Panc1 (cell line): ENCODE results near the gene DCC. TPM values are rescaled to one million over a fixed set of nuclear protein-coding genes. Genes with fewer than 3 reads are reported as not detected.

ENCODE experiments used
- ATAC-seq: fragments of 200-7000 bp; cut with Tn5 transposase; 2 replicates; pipeline ENCODE4 v1.9.1; 2020; ENCODE audit warnings: mild to moderate bottlenecking, moderate library complexity
- BruUV-seq: library from RNA; stranded (reverse); fragments of 400-500 nt; replicated peaks from 2 replicates; lab custom pipeline; 2021; lab: Mats Ljungman, UMichigan
- CTCF ChIA-PET: fragments of 300-600 bp; sonication (Branson Sonifier 250); formaldehyde crosslinking; loops from one replicate; lab custom pipeline; 2022; ENCODE audit warnings: antibody characterized with exemption; lab: Charles Lee
- POLR2A ChIA-PET: fragments of 300-600 bp; sonication (Branson Sonifier 250); formaldehyde crosslinking; loops from one replicate; lab custom pipeline; 2022; ENCODE audit warnings: antibody characterized with exemption; lab: Charles Lee
- DNase-seq: peaks from one replicate; pipeline ENCODE4 v3.0.0-alpha.2; 2010; ENCODE audit warnings: low read depth, low spot score
- H3K27ac ChIP-seq: 2 replicates; pipeline ENCODE4 v1.5.1; 2011; ENCODE audit warnings: mild to moderate bottlenecking, low read length, inconsistent platforms
- H3K27me3 ChIP-seq: fragments of 200-500 bp; sonication (Bioruptor generic); 2 replicates; pipeline ENCODE4 v1.6.0; 2014; ENCODE audit warnings: low read length, inconsistent platforms; ENCODE audit not compliant: control insufficient read depth, insufficient read depth
- H3K36me3 ChIP-seq: fragments of 200-500 bp; sonication (Bioruptor generic); 2 replicates; pipeline ENCODE4 v1.5.1; 2014; ENCODE audit warnings: inconsistent platforms, mild to moderate bottlenecking, low read length, moderate library complexity; ENCODE audit not compliant: control insufficient read depth, insufficient read depth
- H3K4me1 ChIP-seq: 2 replicates; pipeline ENCODE4 v1.5.1; 2011; ENCODE audit warnings: inconsistent platforms, mild to moderate bottlenecking, low read length, moderate library complexity; ENCODE audit not compliant: control insufficient read depth, insufficient read depth
- H3K4me3 ChIP-seq, 2 experiments: 2 replicates each; pipeline ENCODE4 v1.5.1; 2011 to 2012; ENCODE audit warnings: low read depth in 2 of 2, low read length in 2 of 2, mild to moderate bottlenecking in 2 of 2, inconsistent platforms in 1 of 2, moderate library complexity in 1 of 2
- H3K9me3 ChIP-seq: fragments of 200-500 bp; sonication (Bioruptor generic); 2 replicates; pipeline ENCODE4 v1.5.1; 2014; ENCODE audit warnings: low read depth, mild to moderate bottlenecking, inconsistent platforms, low read length, moderate library complexity; ENCODE audit not compliant: control insufficient read depth, insufficient read depth
- POLR2AphosphoS5 ChIP-seq: IDR thresholded peaks from 2 replicates; pipeline ENCODE4 v1.6.1; 2012; ENCODE audit warnings: mild to moderate bottlenecking, low read depth, low read length, moderate library complexity
- SIN3A ChIP-seq: IDR thresholded peaks from 2 replicates; pipeline ENCODE4 v1.6.1; 2012; ENCODE audit warnings: low read depth, mild to moderate bottlenecking, low read length, moderate library complexity, borderline replicate concordance; ENCODE audit not compliant: insufficient read depth
- TCF7L2 ChIP-seq: IDR thresholded peaks from 2 replicates; pipeline ENCODE4 v1.6.1; 2011; ENCODE audit warnings: mild to moderate bottlenecking, low read depth, low read length, inconsistent platforms
- in situ Hi-C: cut with HindIII; loops from 2 replicates; pipeline ENCODE4 v1.10.0; 2016; ENCODE audit warnings: low sequenced_read_pairs, low pct_unique_long_range_greater_than_20kb
- intact Hi-C: fragments of 100-400 bp; cut with micrococcal nuclease; formaldehyde crosslinking; loops from one replicate; pipeline ENCODE4 v1.10.0; 2022; ENCODE audit not compliant: unreplicated experiment
- total RNA-seq: library from RNA; stranded (reverse); gene quantifications from one replicate; pipeline ENCODE4 v1.2.1, GENCODE V29; 2021; ENCODE audit not compliant: unreplicated experiment
- TF ChIP-seq, protein P1 (sequence below), 2 experiments: IDR thresholded peaks; 2 replicates each; pipeline ENCODE4 v1.6.1; 2011 to 2012; ENCODE audit warnings: low read depth in 2 of 2, control low read depth in 1 of 2, low read length in 1 of 2, mild to moderate bottlenecking in 1 of 2, moderate library complexity in 1 of 2; ENCODE audit not compliant: insufficient read depth in 1 of 2
- TF ChIP-seq, protein P2 (sequence below): fragments of 450-650 bp; IDR thresholded peaks from 2 replicates; pipeline ENCODE4 v1.5.1; 2017; ENCODE audit warnings: mild to moderate bottlenecking

Gene DCC
- total RNA-seq, 1 experiment from 2014 or later = not detected

GRCh38 chr18:52582061-52582460, 242.1 kb downstream of the DCC start:
- intact Hi-C loops (no loop called here), in situ Hi-C loops (no loop called here)
- Histone ChIP-seq H3K36me3 (no peaks in the 10 kb centered on the region), H3K4me1 (no peaks in the 10 kb centered on the region), H3K9me3 (no peaks in the 10 kb centered on the region), H3K4me3 (no peak overlapping the region), H3K27ac (no peak overlapping the region), H3K27me3 (no peaks in the 10 kb centered on the region)
- ChIA-PET POLR2A (no interaction called here), CTCF (no interaction called here)
- BruUV-seq = no TSS peak
- no peak for TF ChIP-seq TCF7L2
- TF ChIP-seq, protein P1, sequence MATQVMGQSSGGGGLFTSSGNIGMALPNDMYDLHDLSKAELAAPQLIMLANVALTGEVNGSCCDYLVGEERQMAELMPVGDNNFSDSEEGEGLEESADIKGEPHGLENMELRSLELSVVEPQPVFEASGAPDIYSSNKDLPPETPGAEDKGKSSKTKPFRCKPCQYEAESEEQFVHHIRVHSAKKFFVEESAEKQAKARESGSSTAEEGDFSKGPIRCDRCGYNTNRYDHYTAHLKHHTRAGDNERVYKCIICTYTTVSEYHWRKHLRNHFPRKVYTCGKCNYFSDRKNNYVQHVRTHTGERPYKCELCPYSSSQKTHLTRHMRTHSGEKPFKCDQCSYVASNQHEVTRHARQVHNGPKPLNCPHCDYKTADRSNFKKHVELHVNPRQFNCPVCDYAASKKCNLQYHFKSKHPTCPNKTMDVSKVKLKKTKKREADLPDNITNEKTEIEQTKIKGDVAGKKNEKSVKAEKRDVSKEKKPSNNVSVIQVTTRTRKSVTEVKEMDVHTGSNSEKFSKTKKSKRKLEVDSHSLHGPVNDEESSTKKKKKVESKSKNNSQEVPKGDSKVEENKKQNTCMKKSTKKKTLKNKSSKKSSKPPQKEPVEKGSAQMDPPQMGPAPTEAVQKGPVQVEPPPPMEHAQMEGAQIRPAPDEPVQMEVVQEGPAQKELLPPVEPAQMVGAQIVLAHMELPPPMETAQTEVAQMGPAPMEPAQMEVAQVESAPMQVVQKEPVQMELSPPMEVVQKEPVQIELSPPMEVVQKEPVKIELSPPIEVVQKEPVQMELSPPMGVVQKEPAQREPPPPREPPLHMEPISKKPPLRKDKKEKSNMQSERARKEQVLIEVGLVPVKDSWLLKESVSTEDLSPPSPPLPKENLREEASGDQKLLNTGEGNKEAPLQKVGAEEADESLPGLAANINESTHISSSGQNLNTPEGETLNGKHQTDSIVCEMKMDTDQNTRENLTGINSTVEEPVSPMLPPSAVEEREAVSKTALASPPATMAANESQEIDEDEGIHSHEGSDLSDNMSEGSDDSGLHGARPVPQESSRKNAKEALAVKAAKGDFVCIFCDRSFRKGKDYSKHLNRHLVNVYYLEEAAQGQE (IDR thresholded peaks at IDR 0.05; ENCODE audit: insufficient read depth in 1 of 2, low read depth in 2 of 2, low read length in 1 of 2) = no peak
- TF ChIP-seq POLR2AphosphoS5 = no peak
- TF ChIP-seq SIN3A = no peak
- TF ChIP-seq, protein P2, sequence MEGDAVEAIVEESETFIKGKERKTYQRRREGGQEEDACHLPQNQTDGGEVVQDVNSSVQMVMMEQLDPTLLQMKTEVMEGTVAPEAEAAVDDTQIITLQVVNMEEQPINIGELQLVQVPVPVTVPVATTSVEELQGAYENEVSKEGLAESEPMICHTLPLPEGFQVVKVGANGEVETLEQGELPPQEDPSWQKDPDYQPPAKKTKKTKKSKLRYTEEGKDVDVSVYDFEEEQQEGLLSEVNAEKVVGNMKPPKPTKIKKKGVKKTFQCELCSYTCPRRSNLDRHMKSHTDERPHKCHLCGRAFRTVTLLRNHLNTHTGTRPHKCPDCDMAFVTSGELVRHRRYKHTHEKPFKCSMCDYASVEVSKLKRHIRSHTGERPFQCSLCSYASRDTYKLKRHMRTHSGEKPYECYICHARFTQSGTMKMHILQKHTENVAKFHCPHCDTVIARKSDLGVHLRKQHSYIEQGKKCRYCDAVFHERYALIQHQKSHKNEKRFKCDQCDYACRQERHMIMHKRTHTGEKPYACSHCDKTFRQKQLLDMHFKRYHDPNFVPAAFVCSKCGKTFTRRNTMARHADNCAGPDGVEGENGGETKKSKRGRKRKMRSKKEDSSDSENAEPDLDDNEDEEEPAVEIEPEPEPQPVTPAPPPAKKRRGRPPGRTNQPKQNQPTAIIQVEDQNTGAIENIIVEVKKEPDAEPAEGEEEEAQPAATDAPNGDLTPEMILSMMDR = no peak
- no peak for ATAC-seq
- no peak for DNase-seq

DNA sequence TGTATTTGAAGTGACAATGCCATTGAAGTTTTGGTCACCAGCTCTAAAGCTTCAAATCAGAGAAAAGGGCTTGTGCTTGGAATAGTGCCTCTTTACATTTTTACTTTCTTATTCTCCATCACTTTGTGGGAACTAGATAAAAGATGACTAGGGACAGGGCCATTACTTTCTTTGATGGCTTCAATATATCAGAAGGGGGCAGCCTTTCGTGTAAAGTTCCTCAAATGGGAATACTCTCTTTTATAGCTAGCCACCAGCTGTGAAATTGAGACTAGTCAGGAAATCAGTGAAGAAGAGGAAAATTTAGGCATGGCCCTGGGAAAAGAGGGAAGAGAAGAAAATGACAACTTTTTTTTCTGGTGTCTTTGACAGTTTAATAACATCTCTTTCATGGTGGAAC, 242.5 kb downstream of the DCC start:
- DNase-seq (no peak), ATAC-seq (no peak)
- intact Hi-C loops (no loop called here), in situ Hi-C loops (no loop called here)
- ChIA-PET CTCF (no interaction called here), POLR2A (no interaction called here)
- no peak overlapping the region for H3K4me3 ChIP-seq
- no peaks in the 10 kb centered on the region for H3K4me1 ChIP-seq
- no peaks in the 10 kb centered on the region for H3K9me3 ChIP-seq
- no peak for TF ChIP-seq POLR2AphosphoS5
- TF ChIP-seq, protein P1 (IDR thresholded peaks at IDR 0.05; ENCODE audit: insufficient read depth in 1 of 2, low read depth in 2 of 2, low read length in 1 of 2) = no peak
- TF ChIP-seq TCF7L2 = no peak
- TF ChIP-seq, protein P2 = no peak
- TF ChIP-seq SIN3A = no peak
- H3K36me3 ChIP-seq = no peaks in the 10 kb centered on the region
- H3K27me3 ChIP-seq = no peaks in the 10 kb centered on the region
- no peak overlapping the region for H3K27ac ChIP-seq
- BruUV-seq = no TSS peak
